ENCODE data around the gene OR2A5. TPM values are rescaled to one million over a fixed set of nuclear protein-coding genes. Genes with fewer than 3 reads are reported as not detected.

The OR2A5 gene
- total RNA-seq = not detected in 2 replicates

DNA sequence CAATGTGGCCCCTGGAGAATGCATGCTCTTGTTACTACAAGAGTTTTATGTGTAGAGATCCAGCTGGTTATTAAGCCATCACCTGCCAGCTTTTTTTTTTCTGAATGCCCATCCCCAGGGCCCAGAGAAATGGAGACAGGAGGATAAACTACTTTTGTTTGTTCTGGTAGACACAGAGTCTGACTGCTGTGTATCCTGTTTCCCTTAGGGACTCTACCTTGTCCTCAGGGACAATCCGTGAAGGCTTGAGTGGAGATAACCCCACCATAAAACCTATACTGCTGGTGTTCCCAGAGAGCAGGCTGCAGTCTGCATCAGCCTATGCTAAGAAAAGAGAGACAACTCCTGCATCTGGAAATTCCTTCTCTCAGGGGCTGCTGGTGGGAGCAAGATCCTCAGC, at the start of gene OR2A5:
Gene OR2A5, plus strand, starts transcription at position 301 of the 400 bp plus-strand sequence. CDS start 1,454 bp downstream, outside the sequence.

DNA sequence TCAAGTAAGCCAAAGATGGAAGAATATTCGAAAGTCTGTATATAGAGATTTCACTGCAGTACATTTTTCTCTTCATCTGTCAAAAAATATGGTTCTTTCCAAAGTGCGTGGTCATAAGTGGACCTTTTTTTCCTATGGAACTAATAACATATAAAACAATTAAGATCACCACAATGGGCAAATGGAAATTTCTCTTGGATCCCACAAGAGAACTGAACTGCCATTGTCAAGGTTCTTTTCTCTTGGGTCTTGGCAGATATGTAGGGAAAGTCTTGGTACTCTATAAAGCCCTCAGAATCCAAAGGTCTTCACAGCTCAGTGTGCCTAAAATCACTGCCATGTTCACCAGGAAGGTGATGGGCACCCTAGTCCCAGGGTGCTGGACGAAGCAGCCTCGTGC, 48.7 kb upstream of the OR2A5 start, which contains the start of gene OR6B1:
Gene OR6B1, plus strand, starts transcription at position 301 of the 400 bp plus-strand sequence. CDS start 3,677 bp downstream, outside the sequence.

GRCh38 chr7:144069511-144069910, 20.8 kb downstream of the OR2A5 start, which contains the start of gene OR2A25:
Gene OR2A25, plus strand, starts transcription at chr7:144069811. Its CDS starts 4,409 bp downstream, at chr7:144074220.

GRCh38 chr7:144085978-144086377, 37.2 kb downstream of the OR2A5 start, which contains the start of gene OR2A12:
Gene OR2A12, plus strand, starts transcription at chr7:144086278. Its CDS starts 8,830 bp downstream, at chr7:144095108.

Other genes starting within 250 kb of the OR2A5 start
- 45.4 and 56.9 TPM in 2 replicates for gene TCAF1, start 146.8 kb upstream of the OR2A5 start, total RNA-seq
- not detected in 2 replicates for gene OR2F2, start 113.7 kb upstream of the OR2A5 start, total RNA-seq
- gene OR2F1, start 94.1 kb upstream of the OR2A5 start, total RNA-seq = not detected in 2 replicates
- gene OR6B1, start 48.6 kb upstream of the OR2A5 start, total RNA-seq = not detected in 2 replicates
- not detected in 2 replicates for gene OR2A25, start 20.9 kb downstream of the OR2A5 start, total RNA-seq
- gene OR2A12, start 37.3 kb downstream of the OR2A5 start, total RNA-seq = not detected in 2 replicates
- not detected in 2 replicates for gene OR2A2, start 60.6 kb downstream of the OR2A5 start, total RNA-seq
- not detected in 2 replicates for gene OR2A14, start 74.2 kb downstream of the OR2A5 start, total RNA-seq
- gene CTAGE4, start 134.5 kb downstream of the OR2A5 start, total RNA-seq = 0.44 TPM in 1 of 2 replicates, not detected in the other
- 1.7 and 2.9 TPM in 2 replicates for gene ARHGEF35, start 146.9 kb downstream of the OR2A5 start, total RNA-seq
- 0.12 TPM in 1 of 2 replicates, not detected in the other for gene OR2A42, start 190.7 kb downstream of the OR2A5 start, total RNA-seq
- gene OR2A7, start 215.8 kb downstream of the OR2A5 start, total RNA-seq = 0.20 and 1.3 TPM in 2 replicates
- gene CTAGE8, start 220.3 kb downstream of the OR2A5 start, total RNA-seq = 0.10 TPM in 1 of 2 replicates, not detected in the other

Measured in cardiac ventricle fibroblast (primary cell).